K562 (cell line): ENCODE data around the gene ZEB2. TPM values are rescaled to one million over a fixed set of nuclear protein-coding genes. Genes with fewer than 3 reads are reported as not detected.

Source experiments
- ATAC-seq: fragments of 200-7000 bp; cut with Tn5 transposase; 3 replicates; pipeline ENCODE4 v1.9.1; 2020; ENCODE audit warnings: moderate library complexity
- BruUV-seq: library from RNA; stranded (reverse); fragments of 400-500 nt; replicated peaks from 2 replicates; lab custom pipeline; 2021; lab: Mats Ljungman, UMichigan
- CTCF ChIA-PET: fragments of 300-600 bp; formaldehyde crosslinking; extraction: SDS; loops from one replicate; lab custom pipeline; 2021; ENCODE audit warnings: low intra/inter-chr PET ratio; lab: Yijun Ruan, JAX
- POLR2A ChIA-PET: fragments of 300-600, 350-650 bp; sonication (Branson Sonifier 250); formaldehyde crosslinking; extraction: SDS; loops from one replicate; lab custom pipeline; 2021; ENCODE audit warnings: antibody characterized with exemption, inconsistent platforms; lab: Yijun Ruan, JAX
- DNase-seq, 4 experiments: peaks; one replicate each; pipeline versions ENCODE4 v3.0.0 to v3.0.0-alpha.2; 2011 to 2018; ENCODE audit warnings: low spot score in 3 of 4, mixed read lengths in 3 of 4; ENCODE audit errors: extremely low read depth in 1 of 4
- FAIRE-seq: peaks from 2 replicates; lab custom pipeline; 2011; peaks lifted over from hg19 to GRCh38; lab: Jason Lieb, UNC
- H2AFZ ChIP-seq: 2 replicates; pipeline ENCODE4 v1.6.0; 2011; ENCODE audit warnings: low read depth, low read length, control low read depth, inconsistent platforms
- H3K27ac ChIP-seq: fragments of 200-600 bp; 3 replicates; pipeline ENCODE4 v1.8.0; 2011; ENCODE audit warnings: low read depth, mild to moderate bottlenecking, control low read depth, inconsistent platforms, low read length, moderate library complexity, mixed read lengths; ENCODE audit errors: extremely low read depth
- H3K27me3 ChIP-seq, 2 experiments: fragments of 300-600 bp in 1 of 2; 2 replicates in 1 of 2; 3 replicates in 1 of 2; pipeline versions ENCODE4 v1.6.0 to v1.8.0; 2011; ENCODE audit warnings: inconsistent platforms in 2 of 2, low read length in 2 of 2, mild to moderate bottlenecking in 1 of 2, mixed read lengths in 1 of 2, moderate library complexity in 1 of 2; ENCODE audit not compliant: control insufficient read depth in 2 of 2, insufficient read depth in 2 of 2
- H3K36me3 ChIP-seq: fragments of 300-600 bp; 3 replicates; pipeline ENCODE4 v1.8.0; 2011; ENCODE audit warnings: mild to moderate bottlenecking, low read length, inconsistent platforms; ENCODE audit not compliant: control insufficient read depth, insufficient read depth
- H3K4me1 ChIP-seq, 2 experiments: fragments of 200-600 bp in 1 of 2; replicated peaks in 1 of 2; 2 replicates in 1 of 2; 3 replicates in 1 of 2; pipeline versions ENCODE4 v1.5.1 to v1.8.0; 2011; ENCODE audit warnings: inconsistent platforms in 2 of 2, low read length in 2 of 2, mild to moderate bottlenecking in 1 of 2, mixed read lengths in 1 of 2, moderate library complexity in 1 of 2; ENCODE audit not compliant: control insufficient read depth in 2 of 2, insufficient read depth in 2 of 2
- H3K4me2 ChIP-seq: 2 replicates; pipeline ENCODE4 v1.6.1; 2011; ENCODE audit warnings: low read length, control low read depth, inconsistent platforms, mixed read lengths; ENCODE audit not compliant: insufficient read depth
- H3K4me3 ChIP-seq: fragments of 200-600 bp; sonication (generic), shearing (Covaris generic); 2 replicates; pipeline ENCODE4 v1.5.1; 2016; ENCODE audit warnings: control low read depth, inconsistent platforms
- H3K79me2 ChIP-seq: fragments of 200-600 bp; 3 replicates; pipeline ENCODE4 v1.8.0; 2011; ENCODE audit warnings: low read length, inconsistent platforms; ENCODE audit not compliant: control insufficient read depth, insufficient read depth
- H3K9ac ChIP-seq, 2 experiments: 2 replicates each; pipeline versions ENCODE4 v1.6.0 to v1.6.1; 2011; ENCODE audit warnings: low read depth in 2 of 2, low read length in 2 of 2, control low read depth in 1 of 2, inconsistent platforms in 1 of 2, mild to moderate bottlenecking in 1 of 2, mixed read lengths in 1 of 2; ENCODE audit not compliant: insufficient read depth in 1 of 2
- H3K9me1 ChIP-seq: one replicate; pipeline ENCODE4 v1.6.0; 2011; ENCODE audit warnings: inconsistent platforms, mild to moderate bottlenecking, low read length, moderate library complexity; ENCODE audit not compliant: control insufficient read depth, insufficient read depth
- H3K9me3 ChIP-seq: replicated peaks from 2 replicates; pipeline ENCODE4 v1.5.1; 2011; ENCODE audit warnings: low read depth, low read length, inconsistent platforms; ENCODE audit not compliant: control insufficient read depth, insufficient read depth
- H4K20me1 ChIP-seq: replicated peaks from 2 replicates; pipeline ENCODE4 v1.6.1; 2011; ENCODE audit warnings: low read length, inconsistent platforms, mixed read lengths; ENCODE audit not compliant: control insufficient read depth, insufficient read depth
- ATF3 ChIP-seq, 2 experiments: fragments of 450-650 bp in 1 of 2; sonication (generic) in 1 of 2; formaldehyde crosslinking in 1 of 2; IDR thresholded peaks in 1 of 2; conservative IDR thresholded peaks in 1 of 2; 2 replicates each; pipeline versions ENCODE4 v1.6.1 to v1.8.1; 2016 to 2023; ENCODE audit warnings: mild to moderate bottlenecking in 2 of 2, moderate library complexity in 2 of 2, inconsistent platforms in 1 of 2, missing genetic modification reagents in 1 of 2
- BHLHE40 ChIP-seq: IDR thresholded peaks from 2 replicates; pipeline ENCODE4 v1.6.1; 2011; ENCODE audit warnings: low read length, improper control_type of control experiment
- FOXP1 ChIP-seq: sonication (generic); formaldehyde crosslinking; IDR thresholded peaks from 2 replicates; pipeline ENCODE4 v1.8.0; 2022; ENCODE audit warnings: mild to moderate bottlenecking, missing genetic modification reagents
- IRF2 ChIP-seq: sonication (generic); formaldehyde crosslinking; IDR thresholded peaks from 2 replicates; pipeline ENCODE4 v1.8.1; 2022; ENCODE audit warnings: mild to moderate bottlenecking, missing genetic modification reagents
- JUND ChIP-seq, 2 experiments: IDR thresholded peaks; 2 replicates in 1 of 2; 3 replicates in 1 of 2; pipeline ENCODE4 v1.6.1; 2011; ENCODE audit warnings: borderline replicate concordance in 2 of 2, low read depth in 2 of 2, low read length in 2 of 2, improper control_type of control experiment in 1 of 2, missing biosample characterization in 1 of 2, missing genetic modification characterization in 1 of 2, missing genetic modification reagents in 1 of 2
- NR2C2 ChIP-seq, 2 experiments: fragments of 200-800 bp in 1 of 2; sonication (Bioruptor generic) in 1 of 2; sonication (generic) in 1 of 2; formaldehyde crosslinking in 1 of 2; IDR thresholded peaks; 2 replicates each; pipeline versions ENCODE4 v1.6.1 to v1.8.0; 2016 to 2022; ENCODE audit warnings: mild to moderate bottlenecking in 1 of 2, missing compliant biosample characterization in 1 of 2, missing genetic modification characterization in 1 of 2, missing genetic modification reagents in 1 of 2
- RFX5 ChIP-seq: IDR thresholded peaks from 2 replicates; pipeline ENCODE4 v1.6.1; 2011; ENCODE audit warnings: low read depth, mild to moderate bottlenecking, improper control_type of control experiment, low read length
- SAFB ChIP-seq: fragments of 200-400 bp; formaldehyde crosslinking; IDR thresholded peaks from 2 replicates; pipeline ENCODE4 v1.6.1; 2017; ENCODE audit warnings: low read depth, low read length, borderline replicate concordance
- WGBS: fragments of 100-300 bp; shearing (Covaris generic); methylation state at CpG from one replicate; pipeline ENCODE4 v1.1.6; 2016; ENCODE audit warnings: low coverage, mixed read lengths; ENCODE audit not compliant: insufficient coverage; ENCODE audit errors: missing lambda C conversion rate; 5-methylcytosine and 5-hydroxymethylcytosine counted together
- in situ Hi-C: fragments of 300-500 bp; cut with MboI; formaldehyde crosslinking; loops from 4 replicates; pipeline ENCODE4 v1.15.0; 2018; ENCODE audit warnings: inconsistent platforms, mixed read lengths
- intact Hi-C: fragments of 100-400 bp; cut with micrococcal nuclease; formaldehyde crosslinking; loops from 2 replicates; pipeline ENCODE4 v1.14.2; 2022
- polyA plus RNA-seq, 8 experiments: library from polyadenylated mRNA; depleted of rRNA in 4 of 8; stranded (reverse) in 5 of 8; unstranded in 3 of 8; fragments of >200 nt; fragmentation: Nextera tagmentation in 2 of 8; fragmentation: Illumina TruSeq in 1 of 8; extraction: Ambion mirVana in 2 of 8; extraction: Trizol in 1 of 8; gene quantifications; 2 replicates each; pipeline versions ENCODE4 v1.2.1 to v1.2.3, GENCODE V29; 2011 to 2014; ENCODE audit warnings: inconsistent platforms in 1 of 8, missing spikeins in 1 of 8
- total RNA-seq, 7 experiments: library from RNA; depleted of rRNA in 6 of 7; stranded (reverse); fragments of >200 nt in 6 of 7; fragmentation: Illumina TruSeq in 2 of 7; extraction: Trizol in 2 of 7; gene quantifications; 2 replicates each; pipeline versions ENCODE4 v1.2.1 to v1.2.3, GENCODE V29; 2011 to 2021; ENCODE audit warnings: low replicate concordance in 1 of 7

ZEB2 gene
- total and polyA plus RNA-seq, 9 of the 15 experiments (the other 6 are each of a cell fraction or from before 2014, with no cell fraction given), result 15.1 to 113 (median 72.3) TPM

GRCh38 chr2:144481666-144482065, 38.3 kb downstream of the ZEB2 start:
- BruUV-seq, result no TSS peak
- H3K4me2 ChIP-seq, result no peak overlapping the region
- no peak overlapping the region for H3K4me3 ChIP-seq
- no peak for DNase-seq
- intact Hi-C loops, result no loop called here
- H3K4me1 ChIP-seq, result peaks cover 0 to 14% of the 10 kb centered on the region in 2 experiments; a peak in 3 of 5 replicates
- no peak overlapping the region for H2AFZ ChIP-seq
- peaks cover 90% of the 10 kb centered on the region for H3K36me3 ChIP-seq
- H3K9me1 ChIP-seq, result peaks cover 5% of the 10 kb centered on the region
- ChIA-PET POLR2A (no interaction called here), CTCF (no interaction called here)
- no peak for ATAC-seq
- 82% methylated on average over 4 of the region's 4 CpGs for WGBS
- peaks cover 100% of the 10 kb centered on the region for H3K79me2 ChIP-seq
- no peak for FAIRE-seq
- no peaks in the 10 kb centered on the region for H3K27me3 ChIP-seq
- in situ Hi-C loops, result no loop called here
- TF ChIP-seq RFX5, result no peak
- TF ChIP-seq ATF3 (IDR thresholded peaks at IDR 0.05), result peak; percentile 32; the same call in 1 of the 2 replicates
- TF ChIP-seq ATF3 (CRISPR knock-in tag; conservative IDR thresholded peaks at IDR 0.05), result no peak
- 0 out of 2 replicates have a peak, but pooled peaks have one; percentile 18 for TF ChIP-seq JUND (IDR thresholded peaks at IDR 0.05; ENCODE audit: borderline replicate concordance, low read depth, low read length)
- TF ChIP-seq JUND (tag; IDR thresholded peaks at IDR 0.05; ENCODE audit: borderline replicate concordance, low read depth, low read length), result no peak
- no peak for TF ChIP-seq NR2C2 (CRISPR knock-in tag; IDR thresholded peaks at IDR 0.05)
- TF ChIP-seq NR2C2 (tag; IDR thresholded peaks at IDR 0.05), result no peak
- TF ChIP-seq SAFB, result no peak
- TF ChIP-seq FOXP1 (CRISPR knock-in tag), result no peak
- TF ChIP-seq BHLHE40, result no peak
- no peak for TF ChIP-seq IRF2 (CRISPR knock-in tag)
- H3K27ac ChIP-seq, result no peak overlapping the region
- H3K9ac ChIP-seq, result no peak overlapping the region
- H3K9me3 ChIP-seq, result no peaks in the 10 kb centered on the region
- peaks cover 15% of the 10 kb centered on the region for H4K20me1 ChIP-seq
